GM18870 (cell line): Measurements from ENCODE around the gene NPHP4.

Experiments
- ATAC-seq: cut with Tn5 transposase; IDR thresholded peaks from one replicate; pipeline ENCODE4 v1.9.1; 2021; ENCODE audit warnings: moderate library complexity; ENCODE audit not compliant: unreplicated experiment

NPHP4 gene

GRCh38 chr1:5819391-5820025 lies 172.7 kb downstream of the NPHP4 start:
- ATAC-seq, result no peak

GRCh38 chr1:5818755-5819154 lies 173.5 kb downstream of the NPHP4 start:
- no peak for ATAC-seq

GRCh38 chr1:5815716-5816115 lies 176.5 kb downstream of the NPHP4 start:
- no peak for ATAC-seq

- ATAC-seq, result no peak
Observed at GRCh38 chr1:5815211-5815610, 177.0 kb downstream of the NPHP4 start.

GRCh38 chr1:5814046-5814619 lies 178.1 kb downstream of the NPHP4 start:
- no peak for ATAC-seq

GRCh38 chr1:5813480-5813879 lies 178.7 kb downstream of the NPHP4 start:
- no peak for ATAC-seq
